GM19035 (cell line): ENCODE measurements around the gene IFT122.

Experiments used
- ATAC-seq: cut with Tn5 transposase; IDR thresholded peaks from one replicate; pipeline ENCODE4 v1.9.1; 2021; ENCODE audit not compliant: unreplicated experiment

The IFT122 gene

DNA sequence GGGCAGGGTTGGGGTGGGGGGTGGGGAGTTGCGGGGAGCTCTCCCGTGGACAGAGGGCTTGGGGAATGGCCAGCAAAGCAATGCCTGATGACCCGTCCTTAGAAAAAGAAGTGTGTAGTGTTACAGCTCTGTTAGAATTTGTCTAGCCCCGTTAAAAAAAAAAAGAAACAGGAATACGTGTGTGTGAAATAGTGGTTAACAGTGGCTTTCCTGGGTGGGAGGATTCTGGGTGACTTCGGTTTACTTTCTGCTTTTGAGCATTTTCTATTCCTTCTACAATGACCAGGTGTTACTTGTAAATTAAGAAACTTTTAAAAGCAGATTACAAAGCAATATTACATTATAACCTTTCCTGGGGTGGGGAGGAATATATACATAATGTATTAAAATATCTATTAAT lies 127.9 kb downstream of the IFT122 start:
- no peak for ATAC-seq

- ATAC-seq, result no peak
Measured at GRCh38 chr3:129569856-129570255, 129.8 kb downstream of the IFT122 start.
